Thyroid gland (tissue), 4 donors: ENCODE data around the gene TMEM131.

Source experiments
- POLR2A ChIP-seq, 2 donors: fragments of 450-650 bp; IDR thresholded peaks; one replicate each; pipeline ENCODE4 v1.6.1; 2017; ENCODE audit warnings: antibody characterized with exemption in 2 of 2, mild to moderate bottlenecking in 2 of 2, moderate library complexity in 1 of 2
- TF ChIP-seq, protein P1 (sequence below), 6 experiments: fragments of 200-600 bp in 3 of 6; fragments of 450-650 bp in 3 of 6; sonication (generic) in 3 of 6; IDR thresholded peaks; one replicate each; pipeline ENCODE4 v1.5.1; 2016 to 2019; ENCODE audit warnings: antibody characterized with exemption in 6 of 6, mild to moderate bottlenecking in 2 of 6, inconsistent platforms in 1 of 6, moderate library complexity in 1 of 6

DNA sequence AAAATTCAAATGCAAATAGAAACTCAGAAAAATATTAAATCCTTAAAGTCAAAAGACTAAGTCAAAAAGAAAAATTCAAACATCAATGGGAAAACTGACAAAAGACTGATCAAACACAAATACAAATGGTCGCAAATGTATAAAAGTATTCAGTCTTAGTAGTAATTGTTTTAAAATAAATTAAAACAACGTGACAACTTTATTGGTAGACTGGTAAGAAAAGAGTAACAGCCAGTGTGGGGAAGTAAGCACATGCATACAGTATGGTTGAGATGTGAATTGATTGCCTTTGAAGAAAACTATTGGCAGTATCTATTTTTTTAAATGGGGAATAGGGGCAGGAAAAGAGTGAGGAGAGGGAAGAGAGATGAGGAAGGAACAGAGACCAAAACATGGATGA is 9.8 kb downstream of the TMEM131 start:
- no peak for TF ChIP-seq POLR2A (IDR thresholded peaks at IDR 0.05)
- TF ChIP-seq, protein P1, sequence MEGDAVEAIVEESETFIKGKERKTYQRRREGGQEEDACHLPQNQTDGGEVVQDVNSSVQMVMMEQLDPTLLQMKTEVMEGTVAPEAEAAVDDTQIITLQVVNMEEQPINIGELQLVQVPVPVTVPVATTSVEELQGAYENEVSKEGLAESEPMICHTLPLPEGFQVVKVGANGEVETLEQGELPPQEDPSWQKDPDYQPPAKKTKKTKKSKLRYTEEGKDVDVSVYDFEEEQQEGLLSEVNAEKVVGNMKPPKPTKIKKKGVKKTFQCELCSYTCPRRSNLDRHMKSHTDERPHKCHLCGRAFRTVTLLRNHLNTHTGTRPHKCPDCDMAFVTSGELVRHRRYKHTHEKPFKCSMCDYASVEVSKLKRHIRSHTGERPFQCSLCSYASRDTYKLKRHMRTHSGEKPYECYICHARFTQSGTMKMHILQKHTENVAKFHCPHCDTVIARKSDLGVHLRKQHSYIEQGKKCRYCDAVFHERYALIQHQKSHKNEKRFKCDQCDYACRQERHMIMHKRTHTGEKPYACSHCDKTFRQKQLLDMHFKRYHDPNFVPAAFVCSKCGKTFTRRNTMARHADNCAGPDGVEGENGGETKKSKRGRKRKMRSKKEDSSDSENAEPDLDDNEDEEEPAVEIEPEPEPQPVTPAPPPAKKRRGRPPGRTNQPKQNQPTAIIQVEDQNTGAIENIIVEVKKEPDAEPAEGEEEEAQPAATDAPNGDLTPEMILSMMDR (IDR thresholded peaks at IDR 0.05), result no peak
